Measurements from ENCODE around the gene TMEM18. TPM values are rescaled to one million over a fixed set of nuclear protein-coding genes. Genes with fewer than 3 reads are reported as not detected.

TMEM18 gene
- total and polyA plus RNA-seq, 2 of the 4 experiments (the other 2 are of a cell fraction): 15.2 to 30.2 TPM

DNA sequence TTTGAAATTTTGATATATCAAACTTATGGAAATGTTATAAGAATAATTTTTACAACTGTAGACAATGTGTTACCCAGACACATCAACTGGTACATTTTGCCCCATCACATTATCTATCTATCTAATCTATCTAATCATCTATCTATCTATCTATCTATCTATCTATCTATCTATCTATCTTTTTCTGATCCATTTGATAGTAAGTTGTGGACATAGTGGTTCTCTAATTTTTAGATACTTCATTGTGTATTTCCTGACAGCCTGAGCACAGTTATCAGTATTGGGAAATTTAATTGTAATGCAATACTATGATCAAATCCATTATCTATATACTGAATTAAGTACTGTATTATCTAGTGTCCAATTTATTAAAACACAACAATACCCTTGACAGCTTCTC lies 42.0 kb upstream of the TMEM18 start:
- Histone ChIP-seq H3K27ac (ENCODE audit: insufficient read depth, low read length) (no peak overlapping the region), H3K27me3 (ENCODE audit: control insufficient read depth, insufficient read depth, low read length) (no peaks in the 10 kb centered on the region), H3K4ac (ENCODE audit: low read depth, low read length) (no peak overlapping the region), H2BK15ac (ENCODE audit: low read depth, low read length) (no peak overlapping the region), H3K56ac (ENCODE audit: extremely low read depth, insufficient read depth, low read length) (no peak overlapping the region), H4K20me1 (ENCODE audit: insufficient read depth, low read length) (no peaks in the 10 kb centered on the region), H3K4me3 (ENCODE audit: insufficient read depth, low read depth, low read length) (no peak overlapping the region), H2BK5ac (ENCODE audit: low read depth, low read length, poor library complexity, severe bottlenecking) (no peak overlapping the region), H3K4me1 (ENCODE audit: control insufficient read depth, insufficient read depth, low read length) (no peaks in the 10 kb centered on the region), H3K18ac (ENCODE audit: low read depth, low read length) (no peak overlapping the region), H4K91ac (ENCODE audit: insufficient read depth, low read depth, low read length) (no peak overlapping the region), H4K5ac (ENCODE audit: low read depth, low read length) (no peak overlapping the region), H4K8ac (ENCODE audit: low read depth in 2 of 2, low read length in 2 of 2) (no peak overlapping the region), H3K14ac (replicated peaks; ENCODE audit: low read depth, low read length) (no peak overlapping the region), H3K4me2 (ENCODE audit: low read depth, low read length) (no peak overlapping the region), H2BK20ac (ENCODE audit: low read depth, low read length) (no peak overlapping the region), H3K79me1 (ENCODE audit: low read depth in 1 of 2, low read length in 2 of 2) (no peaks in the 10 kb centered on the region), H2BK120ac (ENCODE audit: low read depth, low read length) (no peak overlapping the region), H3K9me3 (ENCODE audit: control insufficient read depth, insufficient read depth, low read length) (no peaks in the 10 kb centered on the region), H2AFZ (replicated peaks; ENCODE audit: low read length, poor library complexity) (no peak overlapping the region), H3K36me3 (ENCODE audit: control insufficient read depth, insufficient read depth, low read length) (no peaks in the 10 kb centered on the region), H3K9ac (ENCODE audit: low read depth, low read length) (no peak overlapping the region), H3K23ac (ENCODE audit: low read depth, low read length) (no peak overlapping the region), H2AK5ac (ENCODE audit: low read depth, low read length) (no peak overlapping the region), H2AK9ac (replicated peaks; ENCODE audit: low read depth, low read length, poor library complexity) (no peak overlapping the region), H3K9me1 (ENCODE audit: insufficient read depth, low read length) (no peaks in the 10 kb centered on the region)
- intact Hi-C loops (cut with micrococcal nuclease) (loop anchor here (10.0 kb wide), 1 partner anchor 236 kb away; the partner anchor contains the start of gene SNTG2), dilution Hi-C loops (cut with HindIII; ENCODE audit: low sequenced_read_pairs, unreplicated experiment) (no loop called here), in situ Hi-C loops (cut with MboI; ENCODE audit: low sequenced_read_pairs) (loop anchor here (10.0 kb wide), 1 partner anchor 826 kb away; no protein-coding TSS in a partner anchor)
- TF ChIP-seq CHD1 (IDR thresholded peaks at IDR 0.05; ENCODE audit: low read depth, low read length) (no peak), POLR2A (IDR thresholded peaks at IDR 0.05; ENCODE audit: low read depth, low read length) (no peak)
- ATAC-seq (ENCODE audit: low read depth): no peak
- ChIA-PET POLR2A (ENCODE audit: unreplicated experiment) (no interaction called here), CTCF (no interaction called here)
- BruUV-seq (replicated peaks): no TSS peak
- no peak for DNase-seq

Measured in IMR-90 (cell line).